WI38 (cell line): ENCODE data around the gene MLH1.
"Not testable (repeated sequence)": the region's sequence is repeated elsewhere in the genome, so short reads cannot be mapped to it uniquely, and the experiment has no call there.

Source experiments
- H3K4me3 ChIP-seq: 2 replicates; pipeline ENCODE4 v1.5.1; 2011; ENCODE audit warnings: low read depth, mild to moderate bottlenecking, control low read depth, low read length
- TF ChIP-seq, protein P1 (sequence below): IDR thresholded peaks from 2 replicates; pipeline ENCODE4 v1.5.1; 2012; ENCODE audit warnings: low read depth, mild to moderate bottlenecking, control low read depth, low read length

The MLH1 gene

GRCh38 chr3:37040231-37040630, 46.9 kb downstream of the MLH1 start:
- H3K4me3 ChIP-seq: no peak overlapping the region

DNA sequence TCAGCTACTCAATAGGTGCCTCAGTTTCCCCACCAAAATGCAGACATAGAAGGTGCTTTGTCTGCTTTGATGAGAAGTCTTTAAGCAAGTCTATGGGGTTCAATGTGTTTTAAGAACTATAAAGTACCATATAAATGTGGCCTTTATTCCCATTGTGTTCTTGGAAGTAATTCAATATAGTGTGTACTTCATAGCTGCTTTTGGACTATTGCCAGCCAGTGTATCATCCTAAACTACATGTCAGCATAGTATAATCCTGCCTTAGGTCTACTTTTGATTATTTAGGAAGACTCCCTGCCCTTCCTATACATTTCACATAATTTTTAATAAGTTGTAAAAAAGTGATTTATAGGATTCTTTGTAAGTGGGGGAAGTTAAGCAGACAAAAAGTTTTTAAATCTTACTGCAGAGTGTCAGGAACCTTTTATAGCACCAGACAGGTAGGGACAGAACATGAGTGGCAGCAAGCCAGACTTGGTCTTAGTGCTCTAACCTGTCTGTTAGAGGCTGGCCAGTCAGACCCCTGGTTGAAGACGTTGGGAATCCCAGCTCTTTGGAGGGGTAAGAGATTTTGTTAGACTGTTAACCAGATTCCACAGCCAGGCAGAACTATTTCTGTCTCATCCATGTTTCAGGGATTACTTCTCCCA, 48.4 kb downstream of the MLH1 start:
- no peak overlapping the region for H3K4me3 ChIP-seq
- TF ChIP-seq, protein P1, sequence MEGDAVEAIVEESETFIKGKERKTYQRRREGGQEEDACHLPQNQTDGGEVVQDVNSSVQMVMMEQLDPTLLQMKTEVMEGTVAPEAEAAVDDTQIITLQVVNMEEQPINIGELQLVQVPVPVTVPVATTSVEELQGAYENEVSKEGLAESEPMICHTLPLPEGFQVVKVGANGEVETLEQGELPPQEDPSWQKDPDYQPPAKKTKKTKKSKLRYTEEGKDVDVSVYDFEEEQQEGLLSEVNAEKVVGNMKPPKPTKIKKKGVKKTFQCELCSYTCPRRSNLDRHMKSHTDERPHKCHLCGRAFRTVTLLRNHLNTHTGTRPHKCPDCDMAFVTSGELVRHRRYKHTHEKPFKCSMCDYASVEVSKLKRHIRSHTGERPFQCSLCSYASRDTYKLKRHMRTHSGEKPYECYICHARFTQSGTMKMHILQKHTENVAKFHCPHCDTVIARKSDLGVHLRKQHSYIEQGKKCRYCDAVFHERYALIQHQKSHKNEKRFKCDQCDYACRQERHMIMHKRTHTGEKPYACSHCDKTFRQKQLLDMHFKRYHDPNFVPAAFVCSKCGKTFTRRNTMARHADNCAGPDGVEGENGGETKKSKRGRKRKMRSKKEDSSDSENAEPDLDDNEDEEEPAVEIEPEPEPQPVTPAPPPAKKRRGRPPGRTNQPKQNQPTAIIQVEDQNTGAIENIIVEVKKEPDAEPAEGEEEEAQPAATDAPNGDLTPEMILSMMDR: no peak

More at GRCh38 chr3:37040231-37040630, 46.9 kb downstream of the MLH1 start:
- TF ChIP-seq, protein P1: no peak

DNA sequence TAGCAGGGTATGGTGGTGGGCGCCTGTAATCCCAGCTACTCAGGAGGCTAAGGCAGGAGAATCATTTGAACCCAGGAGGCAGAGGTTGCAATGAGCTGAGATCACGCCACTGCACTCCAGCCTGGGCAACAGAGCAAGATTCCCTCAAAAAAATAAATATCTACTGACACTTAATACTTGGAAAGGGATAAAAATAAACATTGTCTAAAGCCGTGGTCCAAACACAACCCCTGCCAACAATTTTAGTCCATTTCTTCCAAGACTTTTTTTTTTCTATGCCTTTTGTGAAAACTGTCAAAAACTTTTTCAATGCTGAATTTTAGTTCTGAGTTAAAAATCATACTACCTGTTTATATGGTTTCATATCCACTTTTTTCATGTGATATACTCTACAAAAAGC, 49.4 kb downstream of the MLH1 start:
- H3K4me3 ChIP-seq: not testable (repeated sequence)

DNA sequence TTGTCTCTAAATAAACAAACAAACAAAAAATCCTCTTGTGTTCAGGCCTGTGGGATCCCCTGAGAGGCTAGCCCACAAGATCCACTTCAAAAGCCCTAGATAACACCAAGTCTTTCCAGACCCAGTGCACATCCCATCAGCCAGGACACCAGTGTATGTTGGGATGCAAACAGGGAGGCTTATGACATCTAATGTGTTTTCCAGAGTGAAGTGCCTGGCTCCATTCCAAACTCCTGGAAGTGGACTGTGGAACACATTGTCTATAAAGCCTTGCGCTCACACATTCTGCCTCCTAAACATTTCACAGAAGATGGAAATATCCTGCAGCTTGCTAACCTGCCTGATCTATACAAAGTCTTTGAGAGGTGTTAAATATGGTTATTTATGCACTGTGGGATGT, 57.0 kb downstream of the MLH1 start:
- TF ChIP-seq, protein P1: no peak
- H3K4me3 ChIP-seq: no peak overlapping the region

- H3K4me3 ChIP-seq: no peak overlapping the region
- TF ChIP-seq, protein P1: no peak
Observed at GRCh38 chr3:37052860-37053259, 59.5 kb downstream of the MLH1 start.

- H3K4me3 ChIP-seq: no peak overlapping the region
- TF ChIP-seq, protein P1: no peak
Observed at GRCh38 chr3:37053337-37053736, 60.0 kb downstream of the MLH1 start.

- TF ChIP-seq, protein P1: no peak
- H3K4me3 ChIP-seq: no peak overlapping the region
Observed at GRCh38 chr3:37053753-37054152, 60.4 kb downstream of the MLH1 start.

- TF ChIP-seq, protein P1: no peak
Observed at GRCh38 chr3:37054370-37054769, 61.1 kb downstream of the MLH1 start.

GRCh38 chr3:37055077-37055476, 61.8 kb downstream of the MLH1 start:
- not testable (repeated sequence) for H3K4me3 ChIP-seq

More at GRCh38 chr3:37054370-37054769, 61.1 kb downstream of the MLH1 start:
- H3K4me3 ChIP-seq: no peak overlapping the region
